ENCODE measurements around the gene SUPT20HL2. TPM values are rescaled to one million over a fixed set of nuclear protein-coding genes. Genes with fewer than 3 reads are reported as not detected.

Gene SUPT20HL2
- total RNA-seq, 2 experiments from 2014 or later, result not detected

DNA sequence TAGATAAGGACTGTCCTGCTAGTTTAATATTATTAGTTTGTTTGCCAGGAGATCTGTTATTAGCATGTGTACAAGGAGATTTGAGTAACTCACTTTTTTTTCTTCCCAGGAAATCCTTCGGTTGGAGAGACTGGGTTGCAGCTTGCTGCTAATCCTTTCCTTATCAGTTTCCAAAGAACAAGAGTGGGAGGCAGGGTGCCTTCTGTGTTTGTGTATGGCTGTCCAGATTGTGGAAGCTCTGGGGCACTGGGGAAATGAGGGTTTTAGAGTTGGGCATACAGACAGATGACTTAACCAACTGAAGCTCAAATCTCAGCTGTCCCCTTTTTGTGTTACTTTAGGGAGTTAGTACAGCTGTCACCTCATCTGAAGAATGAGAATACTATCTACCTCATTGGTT is 34.0 kb upstream of the SUPT20HL2 start:
- Mint-ChIP-seq H3K9me3 (no peaks in the 10 kb centered on the region), H3K36me3 (ENCODE audit: low read depth) (no peaks in the 10 kb centered on the region), H3K4me1 (ENCODE audit: low read depth) (peaks cover 11% of the 10 kb centered on the region), H3K4me3 (no peak overlapping the region), H3K27ac (no peak overlapping the region), H3K27me3 (no peaks in the 10 kb centered on the region)
- Histone ChIP-seq H3K27ac (ENCODE audit: low read depth in 1 of 2, low read length in 2 of 2) (no peak overlapping the region), H3K4me1 (ENCODE audit: insufficient read depth, low read length) (no peaks in the 10 kb centered on the region), H3K36me3 (ENCODE audit: insufficient read depth, low read length) (no peaks in the 10 kb centered on the region), H3K27me3 (ENCODE audit: control insufficient read depth in 1 of 2, insufficient read depth in 2 of 2, low read length in 2 of 2) (no peaks in the 10 kb centered on the region), H3K4me3 (ENCODE audit: low read length) (no peak overlapping the region), H3K9me3 (ENCODE audit: control insufficient read depth in 1 of 2, insufficient read depth in 1 of 2, low read length in 2 of 2) (no peaks in the 10 kb centered on the region)
- intact Hi-C loops (cut with DNase I, micrococcal nuclease), result no loop called here
- ChIA-PET POLR2A (no interaction called here), CTCF (no interaction called here)
- TF ChIP-seq, protein P1, sequence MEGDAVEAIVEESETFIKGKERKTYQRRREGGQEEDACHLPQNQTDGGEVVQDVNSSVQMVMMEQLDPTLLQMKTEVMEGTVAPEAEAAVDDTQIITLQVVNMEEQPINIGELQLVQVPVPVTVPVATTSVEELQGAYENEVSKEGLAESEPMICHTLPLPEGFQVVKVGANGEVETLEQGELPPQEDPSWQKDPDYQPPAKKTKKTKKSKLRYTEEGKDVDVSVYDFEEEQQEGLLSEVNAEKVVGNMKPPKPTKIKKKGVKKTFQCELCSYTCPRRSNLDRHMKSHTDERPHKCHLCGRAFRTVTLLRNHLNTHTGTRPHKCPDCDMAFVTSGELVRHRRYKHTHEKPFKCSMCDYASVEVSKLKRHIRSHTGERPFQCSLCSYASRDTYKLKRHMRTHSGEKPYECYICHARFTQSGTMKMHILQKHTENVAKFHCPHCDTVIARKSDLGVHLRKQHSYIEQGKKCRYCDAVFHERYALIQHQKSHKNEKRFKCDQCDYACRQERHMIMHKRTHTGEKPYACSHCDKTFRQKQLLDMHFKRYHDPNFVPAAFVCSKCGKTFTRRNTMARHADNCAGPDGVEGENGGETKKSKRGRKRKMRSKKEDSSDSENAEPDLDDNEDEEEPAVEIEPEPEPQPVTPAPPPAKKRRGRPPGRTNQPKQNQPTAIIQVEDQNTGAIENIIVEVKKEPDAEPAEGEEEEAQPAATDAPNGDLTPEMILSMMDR (IDR thresholded peaks at IDR 0.05), result no peak
- no peak for ATAC-seq (ENCODE audit: poor library complexity)
- no peak for DNase-seq

DNA sequence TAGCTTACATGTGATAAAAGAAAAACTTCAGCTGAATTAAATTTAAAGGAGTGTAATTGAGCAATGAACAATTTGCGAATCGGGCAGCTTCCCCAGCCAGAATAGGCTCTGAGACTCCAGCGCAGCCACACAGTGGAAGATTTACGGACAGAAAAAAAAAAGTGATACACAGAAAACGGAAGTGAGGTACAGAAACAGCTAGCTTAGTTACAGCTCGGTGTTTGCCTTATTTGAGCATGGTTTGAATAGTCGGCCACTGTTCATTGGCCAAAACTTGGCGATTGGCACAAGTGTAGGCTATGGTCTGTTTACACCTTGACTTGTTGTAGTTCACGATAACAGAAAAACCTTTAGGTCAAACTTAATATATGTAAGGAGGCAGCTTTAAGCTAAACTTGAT is 29.9 kb upstream of the SUPT20HL2 start:
- ATAC-seq (ENCODE audit: poor library complexity), result no peak
- no peak overlapping the region for H3K27ac Mint-ChIP-seq

DNA sequence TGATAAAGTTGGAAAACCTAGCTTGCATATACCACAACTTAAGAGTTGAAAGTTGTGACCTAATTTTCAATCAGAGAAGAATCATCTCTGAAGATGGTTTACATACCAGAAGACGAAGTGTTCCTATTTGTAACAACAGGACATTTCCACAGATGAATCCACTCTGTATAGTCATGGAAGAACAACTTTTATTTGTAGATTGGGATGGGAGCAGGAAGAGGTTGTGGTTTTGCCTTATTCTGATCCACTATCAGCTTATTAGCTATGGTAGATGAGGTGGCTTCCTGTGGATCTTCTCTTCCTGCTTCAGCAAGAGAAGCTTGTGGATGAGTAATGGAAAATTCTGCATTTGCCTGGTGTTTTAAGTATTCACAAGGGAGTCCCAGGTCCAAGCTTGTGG is 27.9 kb upstream of the SUPT20HL2 start:
- H3K36me3 ChIP-seq (ENCODE audit: insufficient read depth, low read length), result no peaks in the 10 kb centered on the region
- TF ChIP-seq, protein P1 (IDR thresholded peaks at IDR 0.05), result no peak
- H3K4me1 ChIP-seq (ENCODE audit: insufficient read depth, low read length), result no peaks in the 10 kb centered on the region
- no peak overlapping the region for H3K4me3 Mint-ChIP-seq
- DNase-seq (no peak), ATAC-seq (ENCODE audit: poor library complexity) (no peak)
- peaks cover 0 to 3% of the 10 kb centered on the region in 2 experiments for H3K27me3 ChIP-seq (ENCODE audit: control insufficient read depth in 1 of 2, insufficient read depth in 2 of 2, low read length in 2 of 2)
- H3K27me3 Mint-ChIP-seq, result no peaks in the 10 kb centered on the region
- POLR2A ChIA-PET, result no interaction called here
- no peaks in the 10 kb centered on the region for H3K9me3 Mint-ChIP-seq
- no peaks in the 10 kb centered on the region for H3K9me3 ChIP-seq (ENCODE audit: control insufficient read depth in 1 of 2, insufficient read depth in 1 of 2, low read length in 2 of 2)
- H3K27ac Mint-ChIP-seq, result no peak overlapping the region
- H3K36me3 Mint-ChIP-seq (ENCODE audit: low read depth), result no peaks in the 10 kb centered on the region
- peaks cover 11% of the 10 kb centered on the region for H3K4me1 Mint-ChIP-seq (ENCODE audit: low read depth)
- intact Hi-C loops (cut with DNase I, micrococcal nuclease), result no loop called here
- no peak overlapping the region for H3K4me3 ChIP-seq (ENCODE audit: low read length)
- H3K27ac ChIP-seq (ENCODE audit: low read depth in 1 of 2, low read length in 2 of 2), result no peak overlapping the region
- CTCF ChIA-PET, result no interaction called here

More for the DNA sequence above, 29.9 kb upstream of the SUPT20HL2 start:
- Mint-ChIP-seq H3K27me3 (no peaks in the 10 kb centered on the region), H3K4me3 (no peak overlapping the region), H3K9me3 (no peaks in the 10 kb centered on the region), H3K36me3 (ENCODE audit: low read depth) (no peaks in the 10 kb centered on the region), H3K4me1 (ENCODE audit: low read depth) (peaks cover 11% of the 10 kb centered on the region)
- Histone ChIP-seq H3K9me3 (ENCODE audit: control insufficient read depth in 1 of 2, insufficient read depth in 1 of 2, low read length in 2 of 2) (no peaks in the 10 kb centered on the region), H3K4me1 (ENCODE audit: insufficient read depth, low read length) (no peaks in the 10 kb centered on the region), H3K4me3 (ENCODE audit: low read length) (no peak overlapping the region), H3K36me3 (ENCODE audit: insufficient read depth, low read length) (no peaks in the 10 kb centered on the region), H3K27me3 (ENCODE audit: control insufficient read depth in 1 of 2, insufficient read depth in 2 of 2, low read length in 2 of 2) (peaks cover 0 to 3% of the 10 kb centered on the region in 2 experiments), H3K27ac (ENCODE audit: low read depth in 1 of 2, low read length in 2 of 2) (no peak overlapping the region)
- TF ChIP-seq, protein P1 (IDR thresholded peaks at IDR 0.05), result no peak
- ChIA-PET POLR2A (no interaction called here), CTCF (no interaction called here)
- intact Hi-C loops (cut with DNase I, micrococcal nuclease), result no loop called here
- peak in 1 of 14 experiments; percentile 5 for DNase-seq

All from CD4-positive, alpha-beta T cell (primary cell).